Amygdala (tissue), 56 donors: ENCODE results near the gene MB21D2.

Experiments
- DNase-seq, 56 donors: peaks; one replicate each; lab custom pipeline; 2025; lab: John Stamatoyannopoulos, UW

The MB21D2 gene

GRCh38 chr3:192896208-192896607, 21.4 kb downstream of the MB21D2 start:
- no peak for DNase-seq

GRCh38 chr3:192894676-192895075, 23.0 kb downstream of the MB21D2 start:
- no peak for DNase-seq

GRCh38 chr3:192892981-192893700, 24.5 kb downstream of the MB21D2 start:
- peak in 13 of 56 donors; percentile 3 to 47 (median 12) for DNase-seq

GRCh38 chr3:192890347-192891335, 27.0 kb downstream of the MB21D2 start:
- DNase-seq: no peak

- no peak for DNase-seq
These were observed 28.0 kb downstream of the MB21D2 start for GRCh38 chr3:192889679-192890078.

- no peak for DNase-seq
These were observed 29.5 kb downstream of the MB21D2 start for GRCh38 chr3:192888190-192888589.

- no peak for DNase-seq
These were observed 30.0 kb downstream of the MB21D2 start for GRCh38 chr3:192887701-192888100.

- DNase-seq: no peak
These were observed 30.6 kb downstream of the MB21D2 start for GRCh38 chr3:192887047-192887446.

GRCh38 chr3:192884777-192885773, 32.6 kb downstream of the MB21D2 start:
- no peak for DNase-seq

GRCh38 chr3:192883512-192883911, 34.1 kb downstream of the MB21D2 start:
- no peak for DNase-seq

- no peak for DNase-seq
These were observed 36.4 kb downstream of the MB21D2 start for GRCh38 chr3:192881159-192881786.

- DNase-seq: no peak
These were observed 37.3 kb downstream of the MB21D2 start for GRCh38 chr3:192880313-192880712.

- no peak for DNase-seq
These were observed 38.2 kb downstream of the MB21D2 start for GRCh38 chr3:192879346-192880031.

GRCh38 chr3:192875971-192876565, 41.6 kb downstream of the MB21D2 start:
- no peak for DNase-seq

- DNase-seq: no peak
These were observed 46.8 kb downstream of the MB21D2 start for GRCh38 chr3:192870822-192871221.

- DNase-seq: no peak
These were observed 48.3 kb downstream of the MB21D2 start for GRCh38 chr3:192869131-192870031.

- DNase-seq: no peak
These were observed 50.0 kb downstream of the MB21D2 start for GRCh38 chr3:192867645-192868044.

- no peak for DNase-seq
These were observed 50.9 kb downstream of the MB21D2 start for GRCh38 chr3:192866804-192867203.
